ENCODE measurements around the gene RAB7B. TPM values are rescaled to one million over a fixed set of nuclear protein-coding genes. Genes with fewer than 3 reads are reported as not detected.
"Not testable (repeated sequence)": the region's sequence is repeated elsewhere in the genome, so short reads cannot be mapped to it uniquely, and the experiment has no call there.

The RAB7B gene
- total RNA-seq, 1 experiment from 2014 or later, result 3.6 TPM

DNA sequence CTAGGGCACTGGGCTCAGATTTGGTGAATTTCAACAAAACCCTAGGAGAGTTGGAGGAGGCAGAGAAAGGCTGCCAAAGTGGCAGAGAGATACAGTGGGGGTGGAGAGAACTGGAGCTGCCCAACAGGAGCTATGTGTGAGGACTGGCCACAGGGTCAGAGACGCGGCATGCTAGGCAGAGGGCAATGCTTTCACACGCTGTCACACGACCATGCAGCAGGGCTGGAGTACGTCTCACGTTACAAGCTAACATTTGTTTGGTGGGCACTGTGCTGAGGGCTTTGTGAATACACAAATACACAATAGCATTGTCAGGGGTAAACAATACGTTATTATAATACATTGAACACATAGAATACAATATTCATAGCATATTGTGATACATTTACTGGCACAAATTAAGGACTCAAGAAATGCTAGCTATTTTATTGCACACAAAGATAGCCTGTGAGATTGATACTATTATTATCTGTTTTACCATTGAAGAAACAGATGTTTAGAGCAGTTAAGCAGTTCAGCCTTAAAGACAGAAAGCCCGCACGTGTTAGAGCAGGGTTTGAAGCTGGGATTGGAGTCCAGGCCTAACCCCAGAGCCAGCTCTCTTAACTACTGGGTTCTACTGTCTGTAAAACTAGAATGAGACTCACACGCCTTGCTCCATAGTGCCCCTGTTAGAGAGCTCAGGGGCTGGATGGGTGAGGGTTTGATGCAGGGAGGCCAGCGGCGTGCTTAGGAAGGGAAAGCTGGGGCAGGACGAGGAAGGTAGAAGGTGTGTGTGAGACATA is 4.5 kb downstream of the RAB7B start:
- H3K27me3 Mint-ChIP-seq (ENCODE audit: insufficient read depth, unreplicated experiment), result no peaks in the 10 kb centered on the region
- peaks cover 6% of the 10 kb centered on the region for H3K9me3 Mint-ChIP-seq (ENCODE audit: unreplicated experiment)
- H3K27ac Mint-ChIP-seq (ENCODE audit: low read depth, unreplicated experiment), result no peak overlapping the region
- POLR2A ChIA-PET, result interaction anchor here (0.7 to 5.0 kb wide), 6 partner anchors 7 to 815 kb away, joined by 4 to 89 read pairs (median 24); no protein-coding TSS in a partner anchor
- intact Hi-C loops (cut with micrococcal nuclease), result no loop called here
- no peak overlapping the region for H3K4me3 Mint-ChIP-seq (ENCODE audit: unreplicated experiment)
- peaks cover 2% of the 10 kb centered on the region for H3K36me3 Mint-ChIP-seq (ENCODE audit: insufficient read depth, unreplicated experiment)
- TF ChIP-seq, protein P1, sequence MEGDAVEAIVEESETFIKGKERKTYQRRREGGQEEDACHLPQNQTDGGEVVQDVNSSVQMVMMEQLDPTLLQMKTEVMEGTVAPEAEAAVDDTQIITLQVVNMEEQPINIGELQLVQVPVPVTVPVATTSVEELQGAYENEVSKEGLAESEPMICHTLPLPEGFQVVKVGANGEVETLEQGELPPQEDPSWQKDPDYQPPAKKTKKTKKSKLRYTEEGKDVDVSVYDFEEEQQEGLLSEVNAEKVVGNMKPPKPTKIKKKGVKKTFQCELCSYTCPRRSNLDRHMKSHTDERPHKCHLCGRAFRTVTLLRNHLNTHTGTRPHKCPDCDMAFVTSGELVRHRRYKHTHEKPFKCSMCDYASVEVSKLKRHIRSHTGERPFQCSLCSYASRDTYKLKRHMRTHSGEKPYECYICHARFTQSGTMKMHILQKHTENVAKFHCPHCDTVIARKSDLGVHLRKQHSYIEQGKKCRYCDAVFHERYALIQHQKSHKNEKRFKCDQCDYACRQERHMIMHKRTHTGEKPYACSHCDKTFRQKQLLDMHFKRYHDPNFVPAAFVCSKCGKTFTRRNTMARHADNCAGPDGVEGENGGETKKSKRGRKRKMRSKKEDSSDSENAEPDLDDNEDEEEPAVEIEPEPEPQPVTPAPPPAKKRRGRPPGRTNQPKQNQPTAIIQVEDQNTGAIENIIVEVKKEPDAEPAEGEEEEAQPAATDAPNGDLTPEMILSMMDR (IDR thresholded peaks at IDR 0.05; ENCODE audit: unreplicated experiment), result no peak
- CTCF ChIA-PET, result interaction anchor here (0.5 to 8.4 kb wide), 15 partner anchors 9 to 586 kb away, joined by 3 to 65 read pairs (median 4); no protein-coding TSS in a partner anchor
- peaks cover 24% of the 10 kb centered on the region for H3K4me1 Mint-ChIP-seq (ENCODE audit: insufficient read depth, unreplicated experiment)
- no TSS peak for BruUV-seq (replicated peaks)
- no peak for DNase-seq (ENCODE audit: unreplicated experiment)

DNA sequence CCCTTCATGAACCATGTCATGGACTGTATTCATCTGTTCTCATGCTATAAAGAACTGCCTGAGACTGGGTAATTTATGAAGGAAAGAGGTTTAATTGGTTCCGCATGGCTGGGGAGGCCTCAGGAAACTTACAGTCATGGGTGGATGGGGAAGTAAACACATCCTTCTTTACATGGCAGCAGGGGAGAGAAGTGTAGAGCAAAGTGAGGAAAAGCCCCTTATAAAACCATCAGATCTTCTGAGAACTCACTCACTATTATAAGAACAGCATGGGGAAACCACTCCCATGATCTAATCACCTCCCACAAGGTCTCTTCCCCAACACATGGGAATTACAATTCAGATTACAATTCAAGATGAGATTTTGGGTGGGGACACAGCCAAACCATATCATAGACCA is 6.6 kb downstream of the RAB7B start:
- DNase-seq (ENCODE audit: unreplicated experiment); H3K9me3 Mint-ChIP-seq (ENCODE audit: unreplicated experiment); intact Hi-C loops (cut with micrococcal nuclease); H3K27me3 Mint-ChIP-seq (ENCODE audit: insufficient read depth, unreplicated experiment); BruUV-seq (replicated peaks); H3K4me3 Mint-ChIP-seq (ENCODE audit: unreplicated experiment); H3K27ac Mint-ChIP-seq (ENCODE audit: low read depth, unreplicated experiment); H3K4me1 Mint-ChIP-seq (ENCODE audit: insufficient read depth, unreplicated experiment): not testable (repeated sequence)
- POLR2A ChIA-PET, result interaction anchor here (0.9 to 1.2 kb wide), 2 partner anchors 12 to 19 kb away, joined by 3 to 4 read pairs; no protein-coding TSS in a partner anchor
- CTCF ChIA-PET, result interaction anchor here (1.2 to 8.4 kb wide), 6 partner anchors 13 to 111 kb away, joined by 3 to 61 read pairs (median 35); no protein-coding TSS in a partner anchor
- peaks cover 19% of the 10 kb centered on the region for H3K36me3 Mint-ChIP-seq (ENCODE audit: insufficient read depth, unreplicated experiment)

DNA sequence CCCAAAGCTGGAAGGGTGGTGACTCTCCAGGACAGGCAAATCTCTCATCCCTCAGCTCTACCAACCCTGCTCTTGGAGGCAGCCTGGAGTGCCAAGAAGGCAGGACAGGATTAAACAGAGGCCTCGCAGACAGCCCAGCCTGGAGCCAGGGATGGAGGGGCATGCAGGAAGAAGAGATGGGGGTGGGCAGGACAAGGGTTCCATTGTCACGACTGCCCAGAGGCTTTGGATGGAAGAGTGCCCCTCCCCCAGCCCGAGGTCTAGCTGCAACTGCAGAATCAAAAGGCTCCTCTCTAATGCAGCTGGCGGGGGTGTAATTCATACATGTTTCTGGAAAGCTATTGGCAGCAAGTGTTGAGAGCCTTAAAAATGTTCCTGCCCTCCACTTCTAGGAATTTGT is 8.8 kb downstream of the RAB7B start:
- H3K4me1 Mint-ChIP-seq (ENCODE audit: insufficient read depth, unreplicated experiment), result peaks cover 8% of the 10 kb centered on the region
- H3K27ac Mint-ChIP-seq (ENCODE audit: low read depth, unreplicated experiment), result no peak overlapping the region
- TF ChIP-seq, protein P1 (IDR thresholded peaks at IDR 0.05; ENCODE audit: unreplicated experiment), result no peak
- ChIA-PET POLR2A (interaction anchor here (0.6 to 2.2 kb wide), 3 partner anchors 9 to 11 kb away, joined by 4 to 11 read pairs (median 4); partner anchors contain the start of gene RAB7B), CTCF (interaction anchor here (0.8 to 8.4 kb wide), 5 partner anchors 10 to 113 kb away, joined by 4 to 56 read pairs (median 16); no protein-coding TSS in a partner anchor)
- H3K9me3 Mint-ChIP-seq (ENCODE audit: unreplicated experiment), result peaks cover 6% of the 10 kb centered on the region
- H3K36me3 Mint-ChIP-seq (ENCODE audit: insufficient read depth, unreplicated experiment), result peaks cover 19% of the 10 kb centered on the region
- BruUV-seq (replicated peaks), result no TSS peak
- no peak for DNase-seq (ENCODE audit: unreplicated experiment)
- intact Hi-C loops (cut with micrococcal nuclease), result no loop called here
- H3K4me3 Mint-ChIP-seq (ENCODE audit: unreplicated experiment), result no peak overlapping the region
- H3K27me3 Mint-ChIP-seq (ENCODE audit: insufficient read depth, unreplicated experiment), result no peaks in the 10 kb centered on the region

DNA sequence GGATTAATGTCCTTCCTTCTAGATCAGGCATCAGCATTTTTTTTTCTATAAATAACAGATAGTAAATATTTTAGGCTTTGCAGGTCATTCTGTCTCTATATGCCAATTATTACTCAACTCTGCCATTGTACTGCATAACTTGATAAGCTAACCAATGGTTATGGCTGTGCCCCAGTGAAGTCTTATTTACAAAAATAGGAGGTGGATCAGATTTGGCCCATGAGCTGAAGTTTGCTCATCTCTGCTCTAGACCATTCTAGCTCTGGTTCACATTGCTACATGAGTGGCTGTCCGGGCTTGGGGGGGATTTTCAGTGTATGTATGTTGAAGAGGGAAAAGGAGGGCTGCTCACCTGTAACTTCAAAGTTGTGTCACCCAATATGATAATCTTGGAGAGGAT is 10.1 kb downstream of the RAB7B start:
- no TSS peak for BruUV-seq (replicated peaks)

More for the DNA sequence above, 10.1 kb downstream of the RAB7B start:
- H3K4me3 Mint-ChIP-seq (ENCODE audit: unreplicated experiment), result no peak overlapping the region
- H3K36me3 Mint-ChIP-seq (ENCODE audit: insufficient read depth, unreplicated experiment), result peaks cover 30% of the 10 kb centered on the region
- H3K4me1 Mint-ChIP-seq (ENCODE audit: insufficient read depth, unreplicated experiment), result peaks cover 8% of the 10 kb centered on the region
- no peak overlapping the region for H3K27ac Mint-ChIP-seq (ENCODE audit: low read depth, unreplicated experiment)
- ChIA-PET POLR2A (interaction anchor here (0.9 to 4.5 kb wide), 5 partner anchors 7 to 113 kb away, joined by 3 to 28 read pairs (median 3); partner anchors contain the start of gene RAB7B), CTCF (interaction anchor here (0.6 to 5.3 kb wide), 9 partner anchors 9 to 816 kb away, joined by 3 to 45 read pairs (median 11); partner anchors contain the start of genes RAB7B and SLC26A9)
- no peak for DNase-seq (ENCODE audit: unreplicated experiment)
- TF ChIP-seq, protein P1 (IDR thresholded peaks at IDR 0.05; ENCODE audit: unreplicated experiment), result no peak
- intact Hi-C loops (cut with micrococcal nuclease), result no loop called here
- no peaks in the 10 kb centered on the region for H3K27me3 Mint-ChIP-seq (ENCODE audit: insufficient read depth, unreplicated experiment)
- no peaks in the 10 kb centered on the region for H3K9me3 Mint-ChIP-seq (ENCODE audit: unreplicated experiment)
